Endometrial microvascular endothelial cells (primary cell): ENCODE results near the gene THRAP3. TPM values are rescaled to one million over a fixed set of nuclear protein-coding genes. Genes with fewer than 3 reads are reported as not detected.

Source experiments
- in situ Hi-C: cut with HindIII; loops from 2 replicates; pipeline ENCODE4 v1.10.0; 2017; ENCODE audit warnings: low sequenced_read_pairs, low pct_unique_long_range_greater_than_20kb; ENCODE audit errors: inconsistent ontology term
- total RNA-seq: library from RNA; depleted of rRNA; stranded (reverse); fragments of >200 nt; gene quantifications from one replicate; pipeline ENCODE4 v1.2.3, GENCODE V29; 2015; ENCODE audit errors: inconsistent ontology term

The THRAP3 gene
- total RNA-seq, 1 donor from 2014 or later, result 124 TPM

DNA sequence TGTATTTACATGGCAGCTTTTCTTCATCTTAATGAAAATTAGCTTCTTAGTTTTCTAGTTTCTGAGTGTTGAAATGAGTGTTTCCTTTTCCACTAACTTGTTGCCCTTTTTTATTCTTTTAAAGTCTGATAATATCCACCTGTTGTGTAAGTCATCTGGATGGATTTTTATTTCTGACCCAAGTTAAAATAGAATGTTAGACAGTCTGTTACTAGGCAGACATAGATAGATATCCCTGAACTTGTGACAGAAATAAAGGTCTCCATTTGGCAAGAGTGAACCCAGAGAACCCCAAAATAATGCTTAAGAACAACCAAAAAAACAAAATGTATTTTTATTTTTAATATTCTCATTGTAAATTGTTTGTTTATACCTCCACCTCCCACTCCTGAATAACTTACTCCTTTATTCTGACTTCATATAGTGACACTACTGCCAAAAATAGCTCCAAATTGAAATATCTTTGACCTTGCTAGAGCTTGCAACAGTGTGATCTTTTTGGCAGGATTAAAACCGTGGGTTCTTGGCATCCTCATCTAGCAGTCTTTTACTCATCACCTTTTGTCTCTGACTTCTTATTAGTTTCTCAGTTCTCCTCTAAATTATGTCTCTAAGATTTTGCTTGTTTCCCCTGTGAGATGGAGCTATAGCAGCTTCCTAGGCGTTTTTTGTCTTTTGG is 55.0 kb downstream of the THRAP3 start:
- in situ Hi-C loops, result loop anchor here (25.0 kb wide), 1 partner anchor 142 kb away; the partner anchor contains the start of genes COL8A2 and TRAPPC3

DNA sequence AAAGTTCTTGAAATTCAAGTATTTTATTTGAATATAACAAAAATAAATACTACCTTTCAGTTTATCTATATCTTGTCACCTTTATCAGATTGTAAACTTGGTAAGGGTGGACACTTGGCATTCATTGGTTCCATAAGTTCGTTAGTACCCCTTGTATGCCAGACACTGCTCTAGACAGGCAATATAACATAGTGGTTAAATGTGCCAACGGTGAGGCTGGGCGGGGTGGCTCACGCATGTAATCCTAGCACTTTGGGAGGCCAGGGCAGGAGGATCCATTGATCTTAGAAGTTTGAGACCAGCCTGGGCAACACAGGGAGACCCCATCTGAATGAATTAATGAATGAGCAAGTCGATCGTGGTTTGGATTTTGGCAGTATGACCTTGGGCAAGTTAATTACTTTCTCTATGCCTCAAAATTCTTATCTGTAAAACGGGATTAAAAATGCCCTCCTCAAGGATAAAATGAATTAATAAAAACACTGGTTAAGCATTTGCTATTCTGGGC is 55.6 kb downstream of the THRAP3 start:
- in situ Hi-C loops, result loop anchor here (25.0 kb wide), 1 partner anchor 143 kb away; the partner anchor contains the start of genes COL8A2 and TRAPPC3

DNA sequence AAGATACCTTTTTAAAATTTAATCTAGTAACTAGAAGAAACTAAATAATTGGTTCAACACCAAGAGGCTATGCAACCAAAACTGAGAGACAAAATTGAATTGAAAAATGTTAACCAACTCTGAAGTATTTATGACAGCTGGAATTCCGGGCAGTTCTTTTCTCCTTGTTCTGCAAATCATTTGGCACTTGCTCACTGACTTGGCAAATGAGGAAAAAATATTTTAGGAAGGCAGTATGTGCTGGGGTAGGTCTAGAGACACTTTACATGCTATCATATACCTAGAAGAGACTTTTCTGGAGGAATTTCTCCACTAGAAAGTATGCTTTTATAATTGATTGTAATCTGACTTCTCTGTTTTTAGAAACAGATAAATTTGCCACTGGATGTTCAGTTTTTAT is 59.8 kb downstream of the THRAP3 start:
- in situ Hi-C loops, result loop anchor here (25.0 kb wide), 1 partner anchor 147 kb away; the partner anchor contains the start of genes COL8A2 and TRAPPC3

DNA sequence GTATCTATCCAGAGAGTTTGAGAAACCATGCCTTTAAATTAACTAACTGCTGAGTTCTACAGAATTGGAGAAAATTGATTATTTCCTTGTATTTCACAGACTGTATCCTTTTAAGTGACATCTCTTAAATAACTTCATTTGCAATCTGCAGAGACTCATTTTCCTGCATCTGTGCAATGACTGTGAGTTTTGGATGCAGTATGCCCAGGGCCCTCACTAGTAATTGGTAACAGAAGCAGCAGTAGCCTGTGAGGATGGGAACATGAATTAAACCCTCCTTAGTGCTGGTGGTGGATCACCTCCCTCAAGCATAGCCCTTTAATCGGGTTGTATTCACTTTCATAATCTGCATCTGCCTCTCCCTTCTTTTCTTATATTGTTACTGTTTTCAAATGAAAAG is 60.3 kb downstream of the THRAP3 start:
- in situ Hi-C loops, result loop anchor here (25.0 kb wide), 1 partner anchor 147 kb away; the partner anchor contains the start of genes COL8A2 and TRAPPC3

DNA sequence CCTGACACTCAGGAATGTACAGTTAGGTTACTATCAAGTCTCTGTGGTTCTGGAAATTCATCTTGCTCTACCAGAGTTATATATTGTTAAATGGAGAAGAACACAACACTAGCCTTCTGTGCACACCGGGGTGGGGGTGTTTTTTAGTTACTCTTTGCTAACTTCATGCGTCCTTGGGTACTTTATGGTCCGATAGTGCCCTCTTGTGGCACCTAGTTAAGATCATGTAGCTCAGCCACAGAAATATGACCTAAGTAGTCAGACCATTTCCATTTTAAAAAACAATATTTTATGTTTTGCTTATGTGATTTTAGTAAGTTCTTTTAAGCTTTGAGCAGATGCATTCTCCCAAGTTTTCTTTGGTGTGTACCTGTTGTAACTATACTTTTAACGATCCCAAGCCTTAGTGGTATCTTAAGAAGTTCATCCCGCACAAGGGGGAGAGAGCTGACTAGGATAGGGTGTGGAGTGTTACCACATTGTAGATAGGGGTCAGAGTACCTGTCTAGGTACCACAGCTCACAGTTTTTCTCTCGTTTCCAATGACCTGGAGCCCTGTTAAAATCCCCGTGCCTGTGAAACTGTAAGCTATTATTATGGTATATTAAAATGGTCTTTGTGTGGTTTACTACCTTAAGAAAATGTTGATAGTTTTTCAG is 61.3 kb downstream of the THRAP3 start:
- in situ Hi-C loops, result loop anchor here (25.0 kb wide), 1 partner anchor 148 kb away; the partner anchor contains the start of genes COL8A2 and TRAPPC3

GRCh38 chr1:36286802-36287201 is 62.6 kb downstream of the THRAP3 start:
- in situ Hi-C loops, result loop anchor here (25.0 kb wide), 1 partner anchor 150 kb away; the partner anchor contains the start of genes COL8A2 and TRAPPC3

DNA sequence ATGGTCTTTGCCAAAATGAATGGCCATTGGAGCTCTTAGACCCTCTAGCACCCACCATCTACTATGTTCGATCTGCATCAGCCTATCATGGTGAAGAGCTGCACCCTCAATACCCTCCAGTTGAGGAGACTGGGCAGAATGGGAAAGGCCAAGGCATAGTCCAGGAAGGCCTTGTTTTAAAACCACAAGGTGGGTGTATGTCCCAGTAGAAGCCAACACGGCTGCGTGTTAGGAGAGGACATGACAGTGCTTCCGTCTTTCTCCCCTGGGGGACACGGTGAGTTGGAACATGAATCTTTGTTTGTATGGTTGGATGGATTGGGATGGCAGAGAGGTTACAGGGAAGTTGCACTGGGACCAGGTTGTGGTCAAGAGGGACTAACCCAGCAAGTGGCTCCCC is 63.4 kb downstream of the THRAP3 start:
- in situ Hi-C loops, result loop anchor here (25.0 kb wide), 1 partner anchor 150 kb away; the partner anchor contains the start of genes COL8A2 and TRAPPC3

- in situ Hi-C loops, result loop anchor here (25.0 kb wide), 1 partner anchor 158 kb away; the partner anchor contains the start of genes COL8A2 and TRAPPC3
Observed at GRCh38 chr1:36295390-36295789, 71.1 kb downstream of the THRAP3 start.

- in situ Hi-C loops, result loop anchor here (25.0 kb wide), 1 partner anchor 160 kb away; the partner anchor contains the start of genes COL8A2 and TRAPPC3
Observed at GRCh38 chr1:36297062-36297461, 72.8 kb downstream of the THRAP3 start.

- in situ Hi-C loops, result loop anchor here (25.0 kb wide), 1 partner anchor 161 kb away; the partner anchor contains the start of genes COL8A2 and TRAPPC3
Observed at GRCh38 chr1:36298640-36299039, 74.4 kb downstream of the THRAP3 start.

DNA sequence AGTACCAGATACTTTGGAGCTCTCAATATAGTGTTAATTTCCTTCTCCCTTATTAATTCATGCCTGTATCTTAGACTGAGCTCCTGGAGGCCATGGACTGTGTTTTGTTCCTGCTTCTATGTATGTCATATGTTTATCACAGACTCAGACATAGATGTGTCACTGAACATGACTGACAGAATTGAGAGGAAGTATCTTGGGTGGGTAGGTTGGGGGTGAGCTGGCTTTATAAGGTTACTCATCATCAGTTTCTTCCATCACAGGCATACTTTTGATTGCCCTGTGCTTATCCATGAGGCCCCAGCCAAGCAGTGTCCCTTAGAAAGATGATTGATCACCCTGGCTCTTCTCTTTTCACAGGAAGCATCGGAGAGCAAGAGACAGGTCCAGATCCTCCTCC is 76.3 kb downstream of the THRAP3 start:
- in situ Hi-C loops, result no loop called here

- in situ Hi-C loops, result no loop called here
Observed at GRCh38 chr1:36301220-36301619, 77.0 kb downstream of the THRAP3 start.

GRCh38 chr1:36303244-36303643 is 79.0 kb downstream of the THRAP3 start:
- in situ Hi-C loops, result no loop called here

GRCh38 chr1:36303650-36304360 is 79.6 kb downstream of the THRAP3 start:
- in situ Hi-C loops, result no loop called here

DNA sequence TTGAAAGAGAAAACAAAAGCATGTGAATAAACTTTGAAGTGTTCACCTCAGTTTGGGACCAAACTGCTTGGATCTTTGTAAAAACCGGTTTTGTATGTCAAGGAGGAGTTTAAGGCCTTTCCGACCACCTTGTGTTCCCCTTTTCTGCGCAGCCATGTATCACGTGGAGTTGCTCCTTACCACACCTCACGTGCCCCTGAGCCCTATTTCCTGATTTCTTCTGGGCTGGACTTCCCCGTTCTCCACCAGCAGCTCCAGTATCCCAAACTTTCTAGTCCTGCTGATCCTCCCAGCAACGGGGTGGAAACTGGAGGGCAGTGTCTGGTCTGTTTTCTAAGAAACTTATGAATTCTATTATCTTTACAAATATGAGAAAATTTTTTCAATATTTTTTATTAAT is 80.3 kb downstream of the THRAP3 start:
- in situ Hi-C loops, result no loop called here

DNA sequence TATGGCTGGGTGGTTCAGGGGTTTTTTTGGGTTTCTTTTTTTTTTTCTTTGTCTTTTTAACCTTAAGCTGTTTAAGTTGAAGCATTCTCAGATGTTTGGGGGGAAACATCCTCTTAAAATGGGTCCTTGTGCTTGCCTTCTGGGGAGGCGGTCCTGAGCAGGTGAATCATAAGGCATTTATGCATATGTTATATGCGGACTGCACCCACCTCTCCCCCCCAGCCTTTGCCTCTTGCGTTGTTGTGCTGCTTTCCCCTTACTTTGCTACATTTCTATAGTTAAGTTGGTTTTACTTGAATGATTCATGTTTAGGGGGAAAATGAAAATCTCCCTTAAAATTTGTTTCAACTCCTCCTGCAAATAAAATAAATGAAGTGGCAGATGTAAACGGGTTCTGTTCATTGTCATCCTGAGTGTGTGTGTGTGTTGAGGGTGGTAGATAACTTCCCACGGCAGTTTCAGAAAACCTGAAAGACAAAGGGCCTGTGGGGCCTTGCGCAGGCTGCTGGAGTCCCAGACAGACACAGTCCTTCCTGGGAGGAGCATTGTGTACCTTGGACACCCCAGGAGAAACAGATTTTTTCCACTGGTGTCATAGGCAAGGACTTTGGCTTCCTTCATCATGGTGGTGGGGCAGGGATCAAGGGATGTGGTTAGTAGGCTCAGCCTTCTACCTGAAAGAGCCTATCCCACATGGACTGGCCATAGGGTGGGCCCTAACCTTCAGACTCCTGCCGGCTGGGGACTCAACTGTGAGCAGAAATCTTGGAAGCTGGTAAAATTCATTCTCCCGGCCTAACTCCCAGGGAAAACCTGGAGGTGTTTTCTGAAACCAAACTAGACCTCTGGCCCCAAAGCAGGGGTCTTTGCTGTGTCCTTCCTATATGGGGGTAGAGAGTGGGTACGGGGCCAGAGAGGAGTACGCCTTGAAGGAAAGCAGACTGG is 81.0 kb downstream of the THRAP3 start:
- in situ Hi-C loops, result no loop called here

GRCh38 chr1:36305915-36306209 is 81.6 kb downstream of the THRAP3 start:
- in situ Hi-C loops, result no loop called here
